Type B pancreatic cell (in vitro differentiated cells): ENCODE results near the gene JPT1. TPM values are rescaled to one million over a fixed set of nuclear protein-coding genes. Genes with fewer than 3 reads are reported as not detected.
A peak's percentile ranks its signal among the peaks of the same experiment; 100 is the strongest.

ENCODE experiments used
- DNase-seq: peaks from one replicate; pipeline ENCODE4 v3.0.0; 2021; ENCODE audit warnings: mixed read lengths; ENCODE audit not compliant: unreplicated experiment; ENCODE audit errors: extremely low spot score
- H3K27ac Mint-ChIP-seq: 2 replicates; pipeline ENCODE4 v1.8.0; 2021; ENCODE audit warnings: mild to moderate bottlenecking, mixed read lengths
- H3K27me3 Mint-ChIP-seq: 2 replicates; pipeline ENCODE4 v1.8.0; 2021; ENCODE audit warnings: mixed read lengths
- H3K36me3 Mint-ChIP-seq: 2 replicates; pipeline ENCODE4 v1.8.0; 2021; ENCODE audit warnings: mixed read lengths
- H3K4me1 Mint-ChIP-seq: one replicate; pipeline ENCODE4 v1.8.0; 2021; ENCODE audit warnings: mixed read lengths; ENCODE audit not compliant: unreplicated experiment
- H3K4me3 Mint-ChIP-seq: 2 replicates; pipeline ENCODE4 v1.8.0; 2021; ENCODE audit warnings: mild to moderate bottlenecking, mixed read lengths
- H3K9me3 Mint-ChIP-seq: 2 replicates; pipeline ENCODE4 v1.8.0; 2021; ENCODE audit warnings: mixed read lengths
- CTCF ChIP-seq: fragments of 200-600 bp; sonication (generic); conservative IDR thresholded peaks from 2 replicates; pipeline ENCODE4 v1.5.0; 2021; ENCODE audit warnings: antibody characterized with exemption, mild to moderate bottlenecking
- total RNA-seq: library from RNA; stranded (reverse); gene quantifications from 2 replicates; pipeline ENCODE4 v1.2.1, GENCODE V29; 2021; ENCODE audit warnings: low replicate concordance

JPT1 gene
- total RNA-seq, 1 donor from 2014 or later, result 170 TPM

DNA sequence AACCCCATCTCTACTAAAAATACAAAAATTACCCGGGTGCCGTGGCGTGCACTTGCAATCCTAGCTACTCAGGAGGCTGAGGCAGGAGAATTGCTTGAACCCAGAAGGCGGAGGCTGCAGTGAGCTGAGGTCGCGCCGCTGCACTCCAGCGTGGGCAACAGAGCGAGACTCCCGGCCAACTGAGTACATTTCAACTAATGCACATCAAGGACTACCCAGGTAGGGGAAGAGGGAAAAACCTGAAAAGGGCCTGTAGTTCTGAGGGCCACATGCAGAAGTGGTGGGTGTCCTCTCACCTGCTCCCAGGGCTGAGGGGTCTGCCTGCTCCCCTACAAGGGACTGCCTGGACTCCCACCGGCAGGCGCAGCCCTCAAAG, 67.1 kb downstream of the JPT1 start:
- DNase-seq, result no peak
- Mint-ChIP-seq H3K4me3 (peak overlapping the region; percentile 84), H3K36me3 (no peaks in the 10 kb centered on the region), H3K27me3 (no peaks in the 10 kb centered on the region), H3K4me1 (peaks cover 52% of the 10 kb centered on the region), H3K27ac (peak overlapping the region; percentile 87), H3K9me3 (no peaks in the 10 kb centered on the region)
- TF ChIP-seq CTCF, result no peak

DNA sequence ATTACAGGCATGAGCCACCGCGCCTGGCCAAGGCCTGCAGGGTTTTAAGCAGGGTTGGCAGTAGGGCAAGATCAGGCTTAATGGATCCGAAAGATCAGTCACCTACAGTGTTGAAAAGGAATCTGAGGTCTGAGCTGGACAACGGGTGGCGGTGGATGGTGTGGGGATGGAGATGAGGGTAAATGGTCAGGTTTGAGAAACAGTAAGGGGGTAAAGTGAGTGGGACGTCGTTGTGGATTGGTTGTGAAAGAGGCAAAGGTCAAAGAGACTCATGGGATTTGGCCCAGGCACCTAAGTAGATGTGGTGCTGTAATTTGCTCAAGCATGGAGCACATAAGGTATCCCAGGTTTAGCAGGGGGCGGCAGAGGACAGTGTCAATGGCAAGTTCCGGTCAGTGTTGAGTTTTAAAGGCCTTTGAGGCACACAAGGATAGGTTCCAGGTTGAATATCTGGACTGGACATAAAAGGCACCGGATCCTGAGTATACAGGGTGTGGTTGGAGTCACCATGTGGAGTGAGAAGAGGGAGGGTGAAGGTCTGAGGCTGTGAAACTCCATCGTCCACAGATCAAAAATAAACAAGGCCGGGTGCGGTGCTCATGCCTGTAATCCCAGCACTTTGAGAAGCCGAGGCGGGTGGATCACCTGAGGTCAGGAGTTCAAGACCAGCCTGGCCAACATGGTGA, 67.7 kb downstream of the JPT1 start:
- Mint-ChIP-seq H3K4me3 (peak overlapping the region; percentile 84), H3K27ac (peak overlapping the region; percentile 87), H3K27me3 (no peaks in the 10 kb centered on the region), H3K9me3 (no peaks in the 10 kb centered on the region), H3K4me1 (peaks cover 46% of the 10 kb centered on the region), H3K36me3 (no peaks in the 10 kb centered on the region)
- no peak for DNase-seq
- TF ChIP-seq CTCF, result no peak

Other genes starting within 250 kb of the JPT1 start
- 0.56 and 1.4 TPM in 2 replicates for gene USH1G, start 231.3 kb downstream of the JPT1 start, total RNA-seq
- 0.12 TPM in 1 of 2 replicates, not detected in the other for gene OTOP2, start 230.2 kb downstream of the JPT1 start, total RNA-seq
- 0.80 and 1.3 TPM in 2 replicates for gene OTOP3, start 218.6 kb downstream of the JPT1 start, total RNA-seq
- gene HID1, start 181.8 kb downstream of the JPT1 start, total RNA-seq, result 36.6 and 106 TPM in 2 replicates
- gene CDR2L, start 166.9 kb downstream of the JPT1 start, total RNA-seq, result 34.9 and 96.2 TPM in 2 replicates
- gene MRPL58, start 141.8 kb downstream of the JPT1 start, total RNA-seq, result 27.9 and 28.5 TPM in 2 replicates
- gene ATP5PD, start 107.5 kb downstream of the JPT1 start, total RNA-seq, result 239 and 287 TPM in 2 replicates
- 22.3 and 26.1 TPM in 2 replicates for gene KCTD2, start 107.3 kb downstream of the JPT1 start, total RNA-seq
- gene SLC16A5, start 66.6 kb downstream of the JPT1 start, total RNA-seq, result 16.4 and 42.0 TPM in 2 replicates
- gene ARMC7, start 44.5 kb downstream of the JPT1 start, total RNA-seq, result 14.0 and 19.7 TPM in 2 replicates
- gene NT5C, start 22.8 kb downstream of the JPT1 start, total RNA-seq, result 33.6 and 40.7 TPM in 2 replicates
- 465 and 602 TPM in 2 replicates for gene SUMO2, start 28.4 kb upstream of the JPT1 start, total RNA-seq
- 63.3 and 84.1 TPM in 2 replicates for gene NUP85, start 51.2 kb upstream of the JPT1 start, total RNA-seq
- gene GGA3, start 107.1 kb upstream of the JPT1 start, total RNA-seq, result 49.7 and 64.4 TPM in 2 replicates
- gene MRPS7, start 107.4 kb upstream of the JPT1 start, total RNA-seq, result 67.0 and 70.9 TPM in 2 replicates
- gene MIF4GD, start 116.7 kb upstream of the JPT1 start, total RNA-seq, result 11.9 and 16.6 TPM in 2 replicates
- gene SLC25A19, start 134.9 kb upstream of the JPT1 start, total RNA-seq, result 17.0 and 17.8 TPM in 2 replicates